HG03103 (cell line): Measurements from ENCODE around the gene MAN2A1.
"Not testable (repeated sequence)": the region's sequence is repeated elsewhere in the genome, so short reads cannot be mapped to it uniquely, and the experiment has no call there.

Source experiments
- ATAC-seq: cut with Tn5 transposase; IDR thresholded peaks from one replicate; pipeline ENCODE4 v1.9.1; 2021; ENCODE audit warnings: low read depth; ENCODE audit not compliant: unreplicated experiment

MAN2A1 gene

GRCh38 chr5:109750463-109750862, 60.7 kb downstream of the MAN2A1 start:
- ATAC-seq: no peak

GRCh38 chr5:109753279-109753678, 63.6 kb downstream of the MAN2A1 start:
- no peak for ATAC-seq

GRCh38 chr5:109754319-109754718, 64.6 kb downstream of the MAN2A1 start:
- no peak for ATAC-seq

GRCh38 chr5:109755761-109756160, 66.0 kb downstream of the MAN2A1 start:
- no peak for ATAC-seq

- no peak for ATAC-seq
Measured at GRCh38 chr5:109756543-109757185, 66.9 kb downstream of the MAN2A1 start.

GRCh38 chr5:109757490-109757889, 67.8 kb downstream of the MAN2A1 start:
- ATAC-seq: no peak

- ATAC-seq: no peak
Measured at GRCh38 chr5:109759306-109759705, 69.6 kb downstream of the MAN2A1 start.

- ATAC-seq: not testable (repeated sequence)
Measured at GRCh38 chr5:109760130-109760529, 70.4 kb downstream of the MAN2A1 start.

- no peak for ATAC-seq
Measured at GRCh38 chr5:109762821-109763220, 73.1 kb downstream of the MAN2A1 start.

GRCh38 chr5:109767184-109767995, 77.7 kb downstream of the MAN2A1 start:
- no peak for ATAC-seq

- no peak for ATAC-seq
Measured at GRCh38 chr5:109767997-109768396, 78.3 kb downstream of the MAN2A1 start.

GRCh38 chr5:109769597-109770291, 80.0 kb downstream of the MAN2A1 start:
- ATAC-seq: no peak

- ATAC-seq: no peak
Measured at GRCh38 chr5:109775130-109775529, 85.4 kb downstream of the MAN2A1 start.

GRCh38 chr5:109779036-109779735, 89.5 kb downstream of the MAN2A1 start:
- no peak for ATAC-seq

- no peak for ATAC-seq
Measured at GRCh38 chr5:109784687-109785086, 95.0 kb downstream of the MAN2A1 start.

GRCh38 chr5:109786206-109786855, 96.6 kb downstream of the MAN2A1 start:
- no peak for ATAC-seq

GRCh38 chr5:109788596-109788995, 98.9 kb downstream of the MAN2A1 start:
- peak; percentile 79 for ATAC-seq

- no peak for ATAC-seq
Measured at GRCh38 chr5:109792613-109793012, 102.9 kb downstream of the MAN2A1 start.

- ATAC-seq: no peak
Measured at GRCh38 chr5:109803854-109804253, 114.1 kb downstream of the MAN2A1 start.

- no peak for ATAC-seq
Measured at GRCh38 chr5:109805472-109805871, 115.7 kb downstream of the MAN2A1 start.
